ENCODE results near the gene PFKFB4.
A peak's percentile ranks its signal among the peaks of the same experiment; 100 is the strongest.
"Not testable (repeated sequence)": the region's sequence is repeated elsewhere in the genome, so short reads cannot be mapped to it uniquely, and the experiment has no call there.

PFKFB4 gene

GRCh38 chr3:48486952-48487351, 69.7 kb downstream of the PFKFB4 start:
- H3K36me3 ChIP-seq (ENCODE audit: control insufficient read depth, insufficient read depth, low read length), result 0 out of 2 replicates have a peak, but pooled peaks cover 2% of the 10 kb centered on the region
- H3K27me3 ChIP-seq (ENCODE audit: control insufficient read depth, insufficient read depth, low read length), result no peaks in the 10 kb centered on the region
- H3K9ac ChIP-seq (ENCODE audit: low read depth, low read length), result no peak overlapping the region
- H3K27ac ChIP-seq (ENCODE audit: low read depth, low read length), result no peak overlapping the region
- no peaks in the 10 kb centered on the region for H3K9me3 ChIP-seq (ENCODE audit: control insufficient read depth, insufficient read depth, low read length)
- no peak overlapping the region for H3K4me3 ChIP-seq (ENCODE audit: low read depth, low read length)
- H3K4me1 ChIP-seq (ENCODE audit: control insufficient read depth, insufficient read depth, low read length), result no peaks in the 10 kb centered on the region

GRCh38 chr3:48482822-48483221, 73.8 kb downstream of the PFKFB4 start:
- H3K27me3 ChIP-seq (ENCODE audit: control insufficient read depth, insufficient read depth, low read length); H3K9ac ChIP-seq (ENCODE audit: low read depth, low read length); H3K9me3 ChIP-seq (ENCODE audit: control insufficient read depth, insufficient read depth, low read length); H3K36me3 ChIP-seq (ENCODE audit: control insufficient read depth, insufficient read depth, low read length); H3K4me1 ChIP-seq (ENCODE audit: control insufficient read depth, insufficient read depth, low read length); H3K27ac ChIP-seq (ENCODE audit: low read depth, low read length); H3K4me3 ChIP-seq (ENCODE audit: low read depth, low read length): not testable (repeated sequence)

GRCh38 chr3:48480891-48481290, 75.7 kb downstream of the PFKFB4 start:
- not testable (repeated sequence) for H3K9me3 ChIP-seq (ENCODE audit: control insufficient read depth, insufficient read depth, low read length); H3K36me3 ChIP-seq (ENCODE audit: control insufficient read depth, insufficient read depth, low read length); H3K4me1 ChIP-seq (ENCODE audit: control insufficient read depth, insufficient read depth, low read length); H3K27ac ChIP-seq (ENCODE audit: low read depth, low read length); H3K27me3 ChIP-seq (ENCODE audit: control insufficient read depth, insufficient read depth, low read length); H3K9ac ChIP-seq (ENCODE audit: low read depth, low read length); H3K4me3 ChIP-seq (ENCODE audit: low read depth, low read length)

- Histone ChIP-seq H3K4me1 (ENCODE audit: control insufficient read depth, insufficient read depth, low read length) (peaks cover 11% of the 10 kb centered on the region), H3K4me3 (ENCODE audit: low read depth, low read length) (no peak overlapping the region), H3K27ac (ENCODE audit: low read depth, low read length) (no peak overlapping the region), H3K9ac (ENCODE audit: low read depth, low read length) (no peak overlapping the region), H3K9me3 (ENCODE audit: control insufficient read depth, insufficient read depth, low read length) (no peaks in the 10 kb centered on the region), H3K27me3 (ENCODE audit: control insufficient read depth, insufficient read depth, low read length) (no peaks in the 10 kb centered on the region), H3K36me3 (ENCODE audit: control insufficient read depth, insufficient read depth, low read length) (peaks cover 3% of the 10 kb centered on the region; the same call in 1 of the 2 replicates)
Observed at GRCh38 chr3:48478626-48479555, 77.7 kb downstream of the PFKFB4 start.

- H3K36me3 ChIP-seq (ENCODE audit: control insufficient read depth, insufficient read depth, low read length), result peaks cover 3% of the 10 kb centered on the region; the same call in 1 of the 2 replicates
- peaks cover 17% of the 10 kb centered on the region for H3K4me1 ChIP-seq (ENCODE audit: control insufficient read depth, insufficient read depth, low read length)
- H3K9ac ChIP-seq (ENCODE audit: low read depth, low read length), result no peak overlapping the region
- no peaks in the 10 kb centered on the region for H3K27me3 ChIP-seq (ENCODE audit: control insufficient read depth, insufficient read depth, low read length)
- no peaks in the 10 kb centered on the region for H3K9me3 ChIP-seq (ENCODE audit: control insufficient read depth, insufficient read depth, low read length)
- no peak overlapping the region for H3K4me3 ChIP-seq (ENCODE audit: low read depth, low read length)
- H3K27ac ChIP-seq (ENCODE audit: low read depth, low read length), result no peak overlapping the region
Observed at GRCh38 chr3:48477959-48478520, 78.6 kb downstream of the PFKFB4 start.

GRCh38 chr3:48476426-48477053, 80.1 kb downstream of the PFKFB4 start:
- Histone ChIP-seq H3K27ac (ENCODE audit: low read depth, low read length) (no peak overlapping the region), H3K9ac (ENCODE audit: low read depth, low read length) (no peak overlapping the region), H3K36me3 (ENCODE audit: control insufficient read depth, insufficient read depth, low read length) (peaks cover 3% of the 10 kb centered on the region; the same call in 1 of the 2 replicates)

GRCh38 chr3:48475188-48475587, 81.4 kb downstream of the PFKFB4 start:
- Histone ChIP-seq H3K27me3 (ENCODE audit: control insufficient read depth, insufficient read depth, low read length) (no peaks in the 10 kb centered on the region), H3K4me3 (ENCODE audit: low read depth, low read length) (no peak overlapping the region), H3K9me3 (ENCODE audit: control insufficient read depth, insufficient read depth, low read length) (no peaks in the 10 kb centered on the region), H3K4me1 (ENCODE audit: control insufficient read depth, insufficient read depth, low read length) (peaks cover 17% of the 10 kb centered on the region), H3K27ac (ENCODE audit: low read depth, low read length) (peak overlapping the region; percentile 74), H3K9ac (ENCODE audit: low read depth, low read length) (peak overlapping the region; percentile 3; the same call in 1 of the 2 replicates), H3K36me3 (ENCODE audit: control insufficient read depth, insufficient read depth, low read length) (peaks cover 3% of the 10 kb centered on the region; the same call in 1 of the 2 replicates)

More at GRCh38 chr3:48476426-48477053, 80.1 kb downstream of the PFKFB4 start:
- H3K4me3 ChIP-seq (ENCODE audit: low read depth, low read length), result no peak overlapping the region
- no peaks in the 10 kb centered on the region for H3K9me3 ChIP-seq (ENCODE audit: control insufficient read depth, insufficient read depth, low read length)
- no peaks in the 10 kb centered on the region for H3K27me3 ChIP-seq (ENCODE audit: control insufficient read depth, insufficient read depth, low read length)
- H3K4me1 ChIP-seq (ENCODE audit: control insufficient read depth, insufficient read depth, low read length), result peaks cover 17% of the 10 kb centered on the region

- no peaks in the 10 kb centered on the region for H3K9me3 ChIP-seq (ENCODE audit: control insufficient read depth, insufficient read depth, low read length)
- H3K4me3 ChIP-seq (ENCODE audit: low read depth, low read length), result peak overlapping the region; percentile 23; the same call in 1 of the 2 replicates
- H3K4me1 ChIP-seq (ENCODE audit: control insufficient read depth, insufficient read depth, low read length), result peaks cover 17% of the 10 kb centered on the region
- no peaks in the 10 kb centered on the region for H3K27me3 ChIP-seq (ENCODE audit: control insufficient read depth, insufficient read depth, low read length)
- peak overlapping the region; percentile 3; the same call in 1 of the 2 replicates for H3K9ac ChIP-seq (ENCODE audit: low read depth, low read length)
- H3K36me3 ChIP-seq (ENCODE audit: control insufficient read depth, insufficient read depth, low read length), result peaks cover 7% of the 10 kb centered on the region; the same call in 1 of the 2 replicates
- peak overlapping the region; percentile 74 for H3K27ac ChIP-seq (ENCODE audit: low read depth, low read length)
Observed at GRCh38 chr3:48474619-48475018, 82.0 kb downstream of the PFKFB4 start.

- H3K27me3 ChIP-seq (ENCODE audit: control insufficient read depth, insufficient read depth, low read length); H3K4me3 ChIP-seq (ENCODE audit: low read depth, low read length); H3K9ac ChIP-seq (ENCODE audit: low read depth, low read length); H3K9me3 ChIP-seq (ENCODE audit: control insufficient read depth, insufficient read depth, low read length): not testable (repeated sequence)
- peak overlapping the region; percentile 92 for H3K27ac ChIP-seq (ENCODE audit: low read depth, low read length)
- H3K4me1 ChIP-seq (ENCODE audit: control insufficient read depth, insufficient read depth, low read length), result peaks cover 17% of the 10 kb centered on the region
- H3K36me3 ChIP-seq (ENCODE audit: control insufficient read depth, insufficient read depth, low read length), result peaks cover 13% of the 10 kb centered on the region
Observed at GRCh38 chr3:48474031-48474430, 82.6 kb downstream of the PFKFB4 start.

GRCh38 chr3:48473617-48473952, 83.0 kb downstream of the PFKFB4 start:
- H3K4me1 ChIP-seq (ENCODE audit: control insufficient read depth, insufficient read depth, low read length), result peaks cover 17% of the 10 kb centered on the region
- H3K9me3 ChIP-seq (ENCODE audit: control insufficient read depth, insufficient read depth, low read length), result no peaks in the 10 kb centered on the region
- H3K27ac ChIP-seq (ENCODE audit: low read depth, low read length), result peak overlapping the region; percentile 92
- no peaks in the 10 kb centered on the region for H3K27me3 ChIP-seq (ENCODE audit: control insufficient read depth, insufficient read depth, low read length)
- H3K4me3 ChIP-seq (ENCODE audit: low read depth, low read length), result 0 out of 2 replicates have a peak overlapping the region, but pooled peaks have one; percentile 21
- H3K36me3 ChIP-seq (ENCODE audit: control insufficient read depth, insufficient read depth, low read length), result peaks cover 18% of the 10 kb centered on the region
- H3K9ac ChIP-seq (ENCODE audit: low read depth, low read length), result peak overlapping the region; percentile 12; the same call in 1 of the 2 replicates

Data from HUES48 (cell line).